T47D (cell line): Measurements from ENCODE around the gene ENPP4.
"Not testable (repeated sequence)": the region's sequence is repeated elsewhere in the genome, so short reads cannot be mapped to it uniquely, and the experiment has no call there.

Experiments used
- DNase-seq, 2 experiments: peaks; one replicate each; pipeline versions ENCODE4 v3.0.0 to v3.0.0-alpha.2; 2011 to 2012; ENCODE audit warnings: low read depth in 1 of 2, low spot score in 1 of 2
- JUND ChIP-seq: IDR thresholded peaks from 2 replicates; pipeline ENCODE4 v1.6.1; 2012; ENCODE audit warnings: low read depth
- in situ Hi-C: cut with HindIII; loops from 2 replicates; pipeline ENCODE4 v1.10.0; 2016; ENCODE audit warnings: low sequenced_read_pairs, low pct_unique_long_range_greater_than_20kb

The ENPP4 gene, protein sequence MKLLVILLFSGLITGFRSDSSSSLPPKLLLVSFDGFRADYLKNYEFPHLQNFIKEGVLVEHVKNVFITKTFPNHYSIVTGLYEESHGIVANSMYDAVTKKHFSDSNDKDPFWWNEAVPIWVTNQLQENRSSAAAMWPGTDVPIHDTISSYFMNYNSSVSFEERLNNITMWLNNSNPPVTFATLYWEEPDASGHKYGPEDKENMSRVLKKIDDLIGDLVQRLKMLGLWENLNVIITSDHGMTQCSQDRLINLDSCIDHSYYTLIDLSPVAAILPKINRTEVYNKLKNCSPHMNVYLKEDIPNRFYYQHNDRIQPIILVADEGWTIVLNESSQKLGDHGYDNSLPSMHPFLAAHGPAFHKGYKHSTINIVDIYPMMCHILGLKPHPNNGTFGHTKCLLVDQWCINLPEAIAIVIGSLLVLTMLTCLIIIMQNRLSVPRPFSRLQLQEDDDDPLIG

DNA sequence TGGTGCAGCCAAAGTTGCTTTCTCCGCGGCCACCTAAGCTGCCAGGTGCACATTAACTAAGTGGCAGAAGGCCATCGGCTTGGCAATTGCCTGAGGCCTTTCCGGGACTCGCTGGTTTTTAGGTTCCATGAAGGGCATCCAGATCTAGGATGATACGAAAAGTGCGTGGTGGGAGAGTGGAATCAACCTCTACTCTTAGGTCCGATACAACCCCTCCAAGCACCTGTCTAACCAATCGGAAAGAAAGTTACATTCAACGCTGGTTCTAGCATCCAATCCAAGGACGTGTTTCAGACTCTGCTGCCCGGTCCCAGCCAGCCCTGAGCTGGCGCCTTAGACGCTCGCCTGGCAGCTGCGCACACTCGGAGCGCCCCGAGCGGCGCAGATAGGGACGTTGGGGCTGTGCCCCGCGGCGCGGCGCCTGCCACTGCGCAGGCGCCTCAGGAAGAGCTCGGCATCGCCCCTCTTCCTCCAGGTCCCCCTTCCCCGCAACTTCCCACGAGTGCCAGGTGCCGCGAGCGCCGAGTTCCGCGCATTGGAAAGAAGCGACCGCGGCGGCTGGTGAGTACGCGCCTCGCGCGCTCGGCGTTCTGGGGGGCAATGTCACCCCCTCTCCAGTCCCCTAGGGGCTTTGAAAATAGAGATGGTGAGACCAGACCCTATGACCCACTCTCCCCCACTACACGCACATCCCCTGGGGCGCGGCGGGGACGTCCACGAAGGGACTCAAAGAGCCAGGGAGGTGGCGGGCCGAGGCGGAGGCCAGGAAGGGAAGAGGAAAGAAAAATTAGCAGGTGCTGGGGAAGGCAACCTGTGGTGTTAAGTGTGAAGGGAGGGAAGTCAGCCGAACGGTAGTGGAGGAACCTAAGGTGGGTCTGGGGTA lies at the start of gene ENPP4:
Gene ENPP4, plus strand, starts transcription at position 361 of the 883 bp plus-strand sequence. CDS start 9,595 bp downstream, outside the sequence.
- peak; percentile 94 to 97 for DNase-seq
- in situ Hi-C loops = no loop called here
- no peak for TF ChIP-seq JUND

DNA sequence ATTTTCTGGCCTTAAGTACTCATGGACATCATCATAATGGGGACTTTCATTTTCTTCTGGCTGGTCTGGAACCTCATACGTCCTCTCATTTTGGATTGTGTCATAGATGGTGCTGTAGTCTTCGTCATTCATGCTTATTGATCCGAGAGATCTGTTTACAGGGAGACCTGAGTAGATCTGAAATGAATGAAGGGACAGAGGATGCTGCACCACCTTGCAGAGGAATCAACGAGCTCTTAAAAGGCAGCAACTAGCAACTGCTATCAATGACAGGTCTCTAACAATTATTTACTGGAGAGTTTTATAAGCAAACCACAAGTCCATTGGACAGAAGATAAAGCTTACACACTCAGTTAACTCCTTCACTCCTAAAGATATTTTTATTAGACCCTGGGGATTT lies 49.7 kb upstream of the ENPP4 start:
- in situ Hi-C loops = no loop called here
- TF ChIP-seq JUND = no peak
- no peak for DNase-seq

DNA sequence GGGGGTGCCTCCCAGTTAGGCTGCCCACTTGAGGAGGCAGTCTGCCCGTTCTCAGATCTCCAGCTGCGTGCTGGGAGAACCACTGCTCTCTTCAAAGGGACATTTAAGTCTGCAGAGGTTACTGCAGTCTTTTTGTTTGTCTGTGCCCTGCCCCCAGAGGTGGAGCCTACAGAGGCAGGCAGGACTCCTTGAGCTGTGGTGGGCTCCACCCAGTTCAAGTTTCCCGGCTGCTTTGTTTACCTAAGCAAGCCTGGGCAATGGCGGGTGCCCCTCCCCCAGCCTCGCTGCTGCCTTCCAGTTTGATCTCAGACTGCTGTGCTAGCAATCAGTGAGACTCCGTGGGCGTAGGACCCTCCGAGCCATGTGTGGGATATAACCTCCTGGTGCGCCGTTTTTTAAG lies 44.1 kb upstream of the ENPP4 start:
- DNase-seq, in situ Hi-C loops: not testable (repeated sequence)

DNA sequence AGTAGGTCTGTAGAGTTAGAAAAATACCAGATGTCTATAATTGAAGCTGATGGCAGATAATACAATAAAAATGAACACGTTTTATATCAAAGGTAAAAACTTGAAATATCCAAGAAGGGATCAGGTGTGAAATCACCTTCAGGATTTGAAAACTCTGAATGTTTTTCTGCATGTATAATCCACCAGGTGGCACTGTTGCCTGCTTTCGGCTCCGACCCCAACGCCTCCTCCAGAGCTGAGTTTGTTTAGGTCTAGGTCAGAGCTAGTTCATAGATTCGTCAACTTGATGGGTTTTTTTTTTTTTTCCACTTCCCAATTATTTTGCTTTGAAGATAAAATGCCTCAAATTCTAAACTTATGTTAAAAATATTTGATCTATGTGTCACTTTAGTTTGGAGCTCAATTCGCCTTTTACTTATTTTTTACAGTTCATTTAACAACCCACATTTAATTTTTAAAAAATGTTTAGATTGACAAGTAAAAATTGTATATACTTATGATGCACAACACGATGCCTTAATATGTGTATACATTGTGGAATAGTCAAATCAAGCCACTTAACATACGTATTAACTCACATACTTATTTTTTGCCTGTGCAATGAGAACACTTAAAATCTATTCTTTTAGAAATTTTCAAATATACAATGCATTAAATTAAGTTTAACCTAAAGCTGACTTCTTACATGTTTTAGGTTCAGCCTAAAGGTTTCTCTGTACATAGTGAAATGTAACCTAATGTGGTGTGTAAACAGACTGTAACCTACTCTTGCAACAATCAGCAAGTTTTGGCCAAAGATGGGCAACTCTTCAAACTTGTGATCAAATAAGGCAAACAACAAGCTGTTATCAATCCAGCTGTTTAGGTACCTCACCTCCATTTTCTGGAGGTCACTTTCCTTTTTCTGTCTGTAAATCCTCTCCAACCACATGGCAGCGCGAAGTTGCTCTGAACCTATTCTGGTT lies 39.4 kb upstream of the ENPP4 start:
- in situ Hi-C loops = no loop called here

DNA sequence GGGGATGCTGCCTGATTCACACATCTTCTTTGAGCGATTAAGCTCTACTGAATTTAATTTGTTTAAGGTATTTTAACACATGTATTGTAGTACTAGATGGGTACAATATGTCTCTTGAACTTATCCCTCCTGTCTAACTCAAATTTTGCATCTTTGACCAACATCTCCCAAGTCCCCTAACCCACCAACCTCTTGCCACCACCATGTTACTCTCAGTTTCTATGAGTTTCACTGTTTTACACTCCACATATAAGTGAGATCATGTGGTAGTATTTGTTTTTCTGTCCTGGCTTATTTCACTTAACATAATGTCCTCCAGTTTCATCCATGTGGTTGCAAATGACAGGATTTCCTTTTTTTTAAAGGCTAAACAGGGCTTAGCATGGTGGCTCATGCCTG lies 38.7 kb upstream of the ENPP4 start:
- TF ChIP-seq JUND = no peak
- DNase-seq = no peak
- in situ Hi-C loops = no loop called here

More for the DNA sequence above, 39.4 kb upstream of the ENPP4 start:
- TF ChIP-seq JUND = no peak
- DNase-seq = peak; percentile 41 to 69

DNA sequence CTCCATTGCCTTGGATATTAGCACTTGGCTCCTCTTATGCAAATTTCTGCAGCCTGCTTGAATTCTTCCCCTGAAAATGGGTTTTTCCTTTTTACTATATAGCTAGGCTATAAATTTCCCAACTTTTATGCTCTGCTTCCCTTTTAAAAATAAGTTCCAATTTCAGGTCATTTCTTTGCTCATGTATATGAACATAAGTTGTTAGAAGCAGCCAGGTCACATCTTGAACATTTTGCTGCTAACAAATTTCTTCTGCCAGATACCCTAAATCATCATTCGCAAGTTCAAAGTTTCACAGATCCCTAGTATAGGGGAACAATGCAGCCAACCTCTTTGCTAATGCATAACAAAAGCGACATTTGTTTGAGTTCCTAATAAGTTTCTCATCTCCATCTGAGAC lies 34.5 kb upstream of the ENPP4 start:
- in situ Hi-C loops = no loop called here
- TF ChIP-seq JUND = no peak
- no peak for DNase-seq

DNA sequence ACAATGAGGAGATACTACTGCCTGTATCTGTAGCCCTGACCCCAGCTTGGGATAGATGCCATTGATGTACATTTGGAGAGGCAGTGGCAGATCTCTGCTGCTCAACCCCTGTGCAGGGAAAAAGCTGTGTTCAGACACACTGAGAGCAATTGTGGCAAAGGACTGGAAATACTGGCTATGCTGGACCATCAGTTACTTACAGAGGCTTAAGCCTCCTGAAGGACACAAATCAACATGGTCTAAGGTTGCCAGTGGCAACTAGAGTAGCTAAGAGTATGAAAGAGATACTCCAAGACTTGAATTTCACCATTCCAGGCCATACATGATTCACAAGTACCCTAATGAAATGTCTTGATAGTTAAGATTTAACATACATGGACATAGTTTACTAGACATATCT lies 32.4 kb upstream of the ENPP4 start:
- peak in 1 of 2 experiments; percentile 46 for DNase-seq
- in situ Hi-C loops = no loop called here
- no peak for TF ChIP-seq JUND

DNA sequence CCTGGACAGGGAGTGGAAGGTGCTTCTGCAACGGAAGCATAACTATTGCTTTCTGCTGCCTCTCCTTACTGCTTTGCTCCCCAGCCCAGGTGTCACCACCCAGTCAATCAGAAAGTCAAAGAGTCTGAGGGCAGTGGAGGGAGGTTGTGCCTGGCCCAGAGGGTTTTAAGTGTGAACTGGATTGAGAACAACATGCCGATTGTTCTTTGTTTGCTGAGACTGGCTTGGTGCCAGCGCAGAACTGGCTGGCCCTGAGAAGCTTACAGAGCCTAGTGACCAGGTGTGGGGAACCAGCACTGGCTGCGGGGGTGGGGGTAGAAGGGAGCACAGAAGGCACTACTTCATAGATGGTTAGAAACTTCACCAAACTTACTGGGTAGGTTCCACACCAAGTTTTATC lies 31.1 kb upstream of the ENPP4 start:
- peak; percentile 13 to 77 for DNase-seq

DNA sequence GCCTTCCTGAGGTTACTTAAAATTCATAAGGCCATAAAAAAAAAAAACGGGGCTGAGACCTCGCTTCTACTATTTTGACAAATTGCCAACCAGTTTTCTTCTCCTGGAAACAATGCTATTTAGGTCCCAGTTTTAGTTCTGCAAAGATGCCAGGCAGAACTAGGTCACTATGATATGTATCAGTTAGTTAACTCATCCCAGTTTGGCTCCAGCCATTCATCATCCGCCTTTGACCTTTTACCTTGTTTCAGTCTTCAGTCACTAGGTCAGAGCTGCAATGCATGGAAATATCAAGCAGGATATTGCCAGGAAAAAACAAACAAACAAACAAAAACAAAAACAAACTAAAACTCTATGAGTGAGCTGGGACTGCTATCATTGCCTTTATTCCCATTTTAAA lies 29.8 kb upstream of the ENPP4 start:
- TF ChIP-seq JUND = no peak
- in situ Hi-C loops = no loop called here
- DNase-seq = no peak

More for the DNA sequence above, 31.1 kb upstream of the ENPP4 start:
- no peak for TF ChIP-seq JUND
- in situ Hi-C loops = no loop called here

DNA sequence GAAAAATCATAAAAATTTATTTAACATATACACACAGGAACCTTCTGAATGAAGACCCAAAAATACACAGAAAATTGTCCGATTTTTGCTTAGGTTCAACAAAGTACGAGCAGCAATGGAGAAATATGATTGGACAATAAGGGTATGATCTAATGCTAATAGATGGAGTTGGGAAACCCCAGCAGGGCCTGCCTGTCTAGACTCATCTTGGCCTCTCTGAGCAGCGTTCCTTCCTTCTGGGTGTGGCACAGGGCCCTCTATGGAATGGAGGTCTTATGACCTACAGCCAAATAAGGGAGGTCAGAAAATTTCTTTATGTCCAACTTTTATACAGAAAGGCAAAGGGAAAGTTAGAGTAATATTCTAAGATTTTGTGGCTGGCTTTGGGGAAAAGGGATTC lies 27.7 kb upstream of the ENPP4 start:
- DNase-seq = no peak
- TF ChIP-seq JUND = no peak
- in situ Hi-C loops = no loop called here

DNA sequence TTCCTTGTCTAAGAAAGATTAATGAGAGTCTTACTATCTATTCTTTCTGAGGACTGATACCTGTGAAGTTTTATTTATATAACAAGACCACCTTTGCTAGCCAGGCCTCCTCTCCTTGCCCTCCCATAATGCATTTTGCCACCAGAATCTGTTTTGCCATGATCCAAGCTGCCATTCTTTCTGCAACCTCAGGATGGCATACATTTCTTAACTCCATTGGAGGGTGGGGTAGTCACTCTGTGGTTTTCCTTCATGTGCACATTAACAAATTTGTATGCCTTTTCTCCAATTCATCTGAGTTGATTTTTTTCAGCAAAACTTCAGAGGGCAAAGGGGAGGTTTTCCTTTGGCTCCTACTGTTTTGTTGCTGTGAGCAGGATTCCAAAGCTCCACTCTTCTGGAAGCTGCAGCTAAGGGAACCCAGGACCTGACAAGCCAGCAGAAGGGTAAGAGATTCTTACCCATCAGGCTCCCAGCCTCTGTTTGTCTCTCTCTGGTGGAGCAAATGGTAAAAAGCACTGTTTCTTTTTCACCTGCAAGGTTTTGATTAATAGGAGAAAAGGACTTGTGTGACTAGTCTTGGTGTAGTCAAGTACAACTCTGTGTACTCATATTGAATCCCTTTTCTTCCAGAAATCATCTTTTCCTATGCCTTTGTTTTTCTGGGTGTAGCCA lies 26.2 kb upstream of the ENPP4 start:
- TF ChIP-seq JUND = no peak
- DNase-seq = peak in 1 of 2 experiments; percentile 15
- in situ Hi-C loops = no loop called here
